Endothelial cell of umbilical vein (primary cell): ENCODE measurements around the gene TMEM121B. TPM values are rescaled to one million over a fixed set of nuclear protein-coding genes. Genes with fewer than 3 reads are reported as not detected.

ENCODE experiments used
- BruUV-seq: library from RNA; stranded (reverse); fragments of 400-500 nt; replicated peaks from 2 replicates; lab custom pipeline; 2021; lab: Mats Ljungman, UMichigan
- CTCF ChIA-PET: fragments of 300-600, 350-600 bp; sonication (Branson Sonifier 250); formaldehyde crosslinking; loops from one replicate; lab custom pipeline; 2021; ENCODE audit warnings: antibody characterized with exemption, inconsistent platforms; lab: Charles Lee
- POLR2A ChIA-PET: fragments of 300-600, 350-600 bp; sonication (Branson Sonifier 250); formaldehyde crosslinking; loops from one replicate; lab custom pipeline; 2021; ENCODE audit warnings: antibody characterized with exemption, inconsistent platforms; lab: Charles Lee
- DNase-seq: peaks from one replicate; pipeline ENCODE4 v3.0.0-alpha.2; 2011; ENCODE audit warnings: low read depth, low spot score
- FAIRE-seq: peaks from 2 replicates; lab custom pipeline; 2011; peaks lifted over from hg19 to GRCh38; lab: Jason Lieb, UNC
- H2AFZ ChIP-seq: 2 replicates; pipeline ENCODE4 v1.6.0; 2012; ENCODE audit warnings: low read depth, low read length, control low read depth, inconsistent platforms
- H3K27ac ChIP-seq: 2 replicates; pipeline ENCODE4 v1.5.1; 2011; ENCODE audit warnings: low read depth, mild to moderate bottlenecking, control low read depth, low read length, moderate library complexity; ENCODE audit not compliant: insufficient read depth
- H3K27me3 ChIP-seq, 2 experiments: 2 replicates each; pipeline versions ENCODE4 v1.6.0 to v1.6.1; 2011; ENCODE audit warnings: low read length in 2 of 2, mixed read lengths in 1 of 2; ENCODE audit not compliant: control insufficient read depth in 2 of 2, insufficient read depth in 2 of 2
- H3K36me3 ChIP-seq, 2 experiments: 2 replicates in 1 of 2; 3 replicates in 1 of 2; pipeline ENCODE4 v1.5.1; 2011; ENCODE audit warnings: low read length in 2 of 2, mild to moderate bottlenecking in 1 of 2, moderate library complexity in 1 of 2; ENCODE audit not compliant: control insufficient read depth in 2 of 2, insufficient read depth in 2 of 2; ENCODE audit errors: extremely low read depth in 1 of 2
- H3K4me1 ChIP-seq: 3 replicates; pipeline ENCODE4 v1.5.1; 2011; ENCODE audit warnings: mild to moderate bottlenecking, low read length; ENCODE audit not compliant: control insufficient read depth, insufficient read depth; ENCODE audit errors: extremely low read depth
- H3K4me2 ChIP-seq: 2 replicates; pipeline ENCODE4 v1.6.1; 2011; ENCODE audit warnings: low read length, control low read depth, mixed read lengths; ENCODE audit not compliant: insufficient read depth
- H3K4me3 ChIP-seq, 3 experiments: fragments of 200-600 bp in 1 of 3; sonication (generic), shearing (Covaris generic) in 1 of 3; replicated peaks in 1 of 3; 2 replicates each; pipeline ENCODE4 v1.5.1; 2011 to 2016; ENCODE audit warnings: control low read depth in 3 of 3, low read length in 3 of 3, mild to moderate bottlenecking in 2 of 3, inconsistent platforms in 1 of 3, low read depth in 1 of 3, moderate library complexity in 1 of 3; ENCODE audit not compliant: insufficient read depth in 1 of 3
- H3K79me2 ChIP-seq: 2 replicates; pipeline ENCODE4 v1.6.0; 2012; ENCODE audit warnings: low read length, inconsistent platforms; ENCODE audit not compliant: control insufficient read depth, insufficient read depth
- H3K9ac ChIP-seq: replicated peaks from 2 replicates; pipeline ENCODE3; 2011; ENCODE audit warnings: low read length, control low read depth; ENCODE audit not compliant: insufficient read depth; ENCODE audit errors: extremely low read depth
- H3K9me1 ChIP-seq: replicated peaks from 3 replicates; pipeline ENCODE4 v1.6.0; 2011; ENCODE audit warnings: mild to moderate bottlenecking, low read length; ENCODE audit not compliant: control insufficient read depth, insufficient read depth; ENCODE audit errors: extremely low read depth
- H3K9me3 ChIP-seq: replicated peaks from 2 replicates; pipeline ENCODE4 v1.5.1; 2012; ENCODE audit warnings: low read length, inconsistent platforms; ENCODE audit not compliant: control insufficient read depth, insufficient read depth
- H4K20me1 ChIP-seq: replicated peaks from 2 replicates; pipeline ENCODE3; 2011; ENCODE audit warnings: mild to moderate bottlenecking, low read length; ENCODE audit not compliant: control insufficient read depth, insufficient read depth; ENCODE audit errors: extremely low read depth
- EZH2 ChIP-seq: IDR thresholded peaks from 2 replicates; pipeline ENCODE4 v1.6.1; 2012; ENCODE audit warnings: borderline replicate concordance, low read depth, mild to moderate bottlenecking, moderate library complexity, low read length, inconsistent platforms; ENCODE audit not compliant: severe bottlenecking
- FOS ChIP-seq: IDR thresholded peaks from 2 replicates; pipeline ENCODE4 v1.6.1; 2011; ENCODE audit warnings: mild to moderate bottlenecking, low read length, moderate library complexity, borderline replicate concordance; ENCODE audit not compliant: insufficient read depth
- GATA2 ChIP-seq: IDR thresholded peaks from 2 replicates; pipeline ENCODE4 v1.7.0; 2011; ENCODE audit warnings: low read depth, mild to moderate bottlenecking, moderate library complexity, mixed read lengths, low read length; ENCODE audit not compliant: insufficient read length, insufficient read depth
- JUN ChIP-seq: IDR thresholded peaks from 2 replicates; pipeline ENCODE4 v1.6.1; 2011; ENCODE audit warnings: borderline replicate concordance, low read depth; ENCODE audit not compliant: insufficient read length, insufficient read depth
- MYC ChIP-seq: IDR thresholded peaks from one replicate; pipeline ENCODE4 v1.6.1; 2011; ENCODE audit warnings: mild to moderate bottlenecking, low read depth, low read length
- POLR2A ChIP-seq: IDR thresholded peaks from 2 replicates; pipeline ENCODE4 v1.6.1; 2012; ENCODE audit warnings: low read depth, mild to moderate bottlenecking, control low read depth, low read length
- POLR2AphosphoS5 ChIP-seq: IDR thresholded peaks from 2 replicates; pipeline ENCODE4 v1.6.1; 2012; ENCODE audit warnings: low read depth, mild to moderate bottlenecking, control low read depth, low read length, moderate library complexity; ENCODE audit not compliant: insufficient read depth
- dilution Hi-C: fragments of 300-500 bp; cut with MboI; formaldehyde crosslinking; loops from one replicate; pipeline ENCODE4 v1.15.0; 2019; ENCODE audit warnings: low sequenced_read_pairs; ENCODE audit not compliant: extremely low pct_ligation_motif_present
- intact Hi-C: fragments of 100-400 bp; cut with micrococcal nuclease; formaldehyde crosslinking; loops from one replicate; pipeline ENCODE4 v1.10.0; 2022
- polyA plus RNA-seq, 4 experiments: library from polyadenylated mRNA; depleted of rRNA in 3 of 4; stranded (reverse) in 3 of 4; unstranded in 1 of 4; fragments of >200 nt; gene quantifications; 2 replicates each; pipeline versions ENCODE4 v1.2.1 to v1.2.3, GENCODE V29; 2011 to 2012; ENCODE audit warnings: missing spikeins in 1 of 4
- total RNA-seq: library from RNA; stranded (reverse); gene quantifications from 2 replicates; pipeline ENCODE4 v1.2.3, GENCODE V29; 2021
- TF ChIP-seq, protein P1 (sequence below), 2 donors: IDR thresholded peaks; 1 replicate in 1 of 2; 2 replicates in 1 of 2; pipeline ENCODE4 v1.5.1; 2011; ENCODE audit warnings: low read length in 2 of 2, mild to moderate bottlenecking in 2 of 2, moderate library complexity in 2 of 2, control low read depth in 1 of 2, inconsistent platforms in 1 of 2, low read depth in 1 of 2; ENCODE audit not compliant: insufficient read depth in 1 of 2; ENCODE audit errors: extremely low read depth in 1 of 2
- TF ChIP-seq, protein P2 (sequence below): IDR thresholded peaks from 2 replicates; pipeline ENCODE4 v1.6.1; 2011; ENCODE audit not compliant: insufficient read depth, insufficient read length

The TMEM121B gene
- total and polyA plus RNA-seq, 2 donors (not counting 3 experiments of a cell fraction or from before 2014, with no cell fraction given), result 0.18 to 0.33 TPM

DNA sequence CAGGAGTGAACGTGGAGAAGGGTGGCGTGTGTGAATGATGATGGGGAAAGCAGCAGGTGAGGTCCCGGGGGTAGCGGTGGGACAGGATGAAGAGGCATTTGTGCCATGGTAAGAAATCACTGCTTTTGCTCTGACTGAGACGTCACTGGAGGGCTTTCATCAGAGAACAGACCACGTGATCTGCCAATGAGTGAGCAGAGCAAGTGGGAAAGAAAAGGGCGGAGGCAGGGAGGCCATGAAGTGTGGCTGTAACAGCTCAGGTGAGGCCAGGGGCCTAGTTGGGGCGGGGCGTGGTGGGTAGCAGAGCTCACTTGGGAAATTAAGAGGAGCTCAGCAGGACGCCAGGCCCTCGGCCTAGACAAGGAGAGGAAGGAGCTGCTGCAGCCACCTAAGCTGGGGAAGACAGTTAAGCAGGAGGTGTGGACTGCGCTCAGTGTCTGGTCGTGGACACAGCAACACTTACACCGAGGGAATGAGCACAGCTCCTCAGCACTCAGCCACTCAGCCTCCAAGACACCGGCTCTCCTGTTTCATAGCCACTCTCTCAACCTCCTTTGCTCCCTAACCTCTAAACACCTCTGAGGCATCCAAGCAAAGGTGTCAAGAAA is 14.1 kb upstream of the TMEM121B start:
- DNase-seq, result no peak
- no peak for FAIRE-seq
- no TSS peak for BruUV-seq
- dilution Hi-C loops, result no loop called here
- ChIA-PET POLR2A (no interaction called here), CTCF (interaction anchor here (1.5 kb wide), 1 partner anchor 36 kb away, joined by 3 read pairs; no protein-coding TSS in a partner anchor)
- Histone ChIP-seq H3K27ac (no peak overlapping the region), H3K79me2 (no peaks in the 10 kb centered on the region), H2AFZ (no peak overlapping the region), H3K9me1 (no peaks in the 10 kb centered on the region), H3K4me2 (no peak overlapping the region), H3K9me3 (no peaks in the 10 kb centered on the region), H3K36me3 (peaks cover 0 to 8% of the 10 kb centered on the region in 2 experiments), H3K4me1 (no peaks in the 10 kb centered on the region), H3K9ac (no peak overlapping the region), H3K4me3 (no peak overlapping the region), H4K20me1 (no peaks in the 10 kb centered on the region), H3K27me3 (no peaks in the 10 kb centered on the region)
- TF ChIP-seq POLR2A (no peak), FOS (no peak), JUN (no peak), EZH2 (no peak), GATA2 (no peak), MYC (no peak), POLR2AphosphoS5 (no peak)
- TF ChIP-seq, protein P1, sequence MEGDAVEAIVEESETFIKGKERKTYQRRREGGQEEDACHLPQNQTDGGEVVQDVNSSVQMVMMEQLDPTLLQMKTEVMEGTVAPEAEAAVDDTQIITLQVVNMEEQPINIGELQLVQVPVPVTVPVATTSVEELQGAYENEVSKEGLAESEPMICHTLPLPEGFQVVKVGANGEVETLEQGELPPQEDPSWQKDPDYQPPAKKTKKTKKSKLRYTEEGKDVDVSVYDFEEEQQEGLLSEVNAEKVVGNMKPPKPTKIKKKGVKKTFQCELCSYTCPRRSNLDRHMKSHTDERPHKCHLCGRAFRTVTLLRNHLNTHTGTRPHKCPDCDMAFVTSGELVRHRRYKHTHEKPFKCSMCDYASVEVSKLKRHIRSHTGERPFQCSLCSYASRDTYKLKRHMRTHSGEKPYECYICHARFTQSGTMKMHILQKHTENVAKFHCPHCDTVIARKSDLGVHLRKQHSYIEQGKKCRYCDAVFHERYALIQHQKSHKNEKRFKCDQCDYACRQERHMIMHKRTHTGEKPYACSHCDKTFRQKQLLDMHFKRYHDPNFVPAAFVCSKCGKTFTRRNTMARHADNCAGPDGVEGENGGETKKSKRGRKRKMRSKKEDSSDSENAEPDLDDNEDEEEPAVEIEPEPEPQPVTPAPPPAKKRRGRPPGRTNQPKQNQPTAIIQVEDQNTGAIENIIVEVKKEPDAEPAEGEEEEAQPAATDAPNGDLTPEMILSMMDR (IDR thresholded peaks at IDR 0.05; ENCODE audit: extremely low read depth in 1 of 2, insufficient read depth in 1 of 2, low read depth in 1 of 2, low read length in 2 of 2), result no peak
- TF ChIP-seq, protein P2, sequence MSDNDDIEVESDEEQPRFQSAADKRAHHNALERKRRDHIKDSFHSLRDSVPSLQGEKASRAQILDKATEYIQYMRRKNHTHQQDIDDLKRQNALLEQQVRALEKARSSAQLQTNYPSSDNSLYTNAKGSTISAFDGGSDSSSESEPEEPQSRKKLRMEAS, result no peak
- intact Hi-C loops, result no loop called here
